WERI-Rb-1 (cell line): ENCODE data around the gene DCLRE1A.

Source experiments
- DNase-seq: peaks from one replicate; pipeline ENCODE4 v3.0.0-alpha.2; 2020
- H3K27ac ChIP-seq: fragments of 250-450 bp; sonication (Bioruptor Pico); 2 replicates; pipeline ENCODE4 v1.5.1; 2020; ENCODE audit warnings: mild to moderate bottlenecking, moderate library complexity
- H3K27me3 ChIP-seq: fragments of 250-450 bp; sonication (Bioruptor Pico); 2 replicates; pipeline ENCODE4 v1.5.1; 2021; ENCODE audit warnings: mild to moderate bottlenecking, low read depth, moderate library complexity; ENCODE audit not compliant: insufficient read depth, severe bottlenecking
- H3K36me3 ChIP-seq: fragments of 250-450 bp; sonication (Bioruptor Pico); 2 replicates; pipeline ENCODE4 v1.5.1; 2020; ENCODE audit warnings: mild to moderate bottlenecking, moderate library complexity
- H3K4me3 ChIP-seq: 2 replicates; pipeline ENCODE4 v1.5.1; 2011; ENCODE audit warnings: low read depth, mild to moderate bottlenecking, control low read depth, low read length
- H3K9me3 ChIP-seq: fragments of 250-450 bp; sonication (Bioruptor Pico); 2 replicates; pipeline ENCODE4 v1.5.1; 2021; ENCODE audit warnings: mild to moderate bottlenecking, moderate library complexity; ENCODE audit not compliant: severe bottlenecking
- TF ChIP-seq, protein P1 (sequence below): IDR thresholded peaks from 2 replicates; pipeline ENCODE4 v1.5.1; 2011; ENCODE audit warnings: low read depth, mild to moderate bottlenecking, control low read depth, inconsistent platforms, low read length

Gene DCLRE1A

DNA sequence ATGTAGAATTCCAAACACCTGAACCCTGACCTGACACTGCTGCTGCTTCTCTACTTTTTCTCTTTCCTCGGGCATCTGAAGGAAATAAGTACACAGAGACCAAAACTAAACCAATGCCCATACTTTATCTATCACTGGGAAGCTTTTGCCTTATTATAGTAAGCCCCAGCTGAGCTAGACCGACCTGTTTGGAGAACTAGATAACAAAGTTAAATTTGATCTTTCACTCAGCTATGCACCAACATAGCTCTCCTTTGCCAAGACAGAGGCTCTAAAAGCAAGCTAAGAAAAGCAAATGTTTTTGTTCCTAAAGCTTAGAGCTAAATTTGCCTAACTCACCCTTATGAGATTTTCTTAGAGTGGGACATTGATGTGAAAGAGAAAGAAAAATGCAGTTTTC lies 39.7 kb upstream of the DCLRE1A start:
- DNase-seq = no peak
- no peaks in the 10 kb centered on the region for H3K9me3 ChIP-seq
- no peak overlapping the region for H3K4me3 ChIP-seq
- peaks cover 27% of the 10 kb centered on the region for H3K36me3 ChIP-seq
- H3K27ac ChIP-seq = no peak overlapping the region
- TF ChIP-seq, protein P1, sequence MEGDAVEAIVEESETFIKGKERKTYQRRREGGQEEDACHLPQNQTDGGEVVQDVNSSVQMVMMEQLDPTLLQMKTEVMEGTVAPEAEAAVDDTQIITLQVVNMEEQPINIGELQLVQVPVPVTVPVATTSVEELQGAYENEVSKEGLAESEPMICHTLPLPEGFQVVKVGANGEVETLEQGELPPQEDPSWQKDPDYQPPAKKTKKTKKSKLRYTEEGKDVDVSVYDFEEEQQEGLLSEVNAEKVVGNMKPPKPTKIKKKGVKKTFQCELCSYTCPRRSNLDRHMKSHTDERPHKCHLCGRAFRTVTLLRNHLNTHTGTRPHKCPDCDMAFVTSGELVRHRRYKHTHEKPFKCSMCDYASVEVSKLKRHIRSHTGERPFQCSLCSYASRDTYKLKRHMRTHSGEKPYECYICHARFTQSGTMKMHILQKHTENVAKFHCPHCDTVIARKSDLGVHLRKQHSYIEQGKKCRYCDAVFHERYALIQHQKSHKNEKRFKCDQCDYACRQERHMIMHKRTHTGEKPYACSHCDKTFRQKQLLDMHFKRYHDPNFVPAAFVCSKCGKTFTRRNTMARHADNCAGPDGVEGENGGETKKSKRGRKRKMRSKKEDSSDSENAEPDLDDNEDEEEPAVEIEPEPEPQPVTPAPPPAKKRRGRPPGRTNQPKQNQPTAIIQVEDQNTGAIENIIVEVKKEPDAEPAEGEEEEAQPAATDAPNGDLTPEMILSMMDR = no peak
- H3K27me3 ChIP-seq = no peaks in the 10 kb centered on the region

DNA sequence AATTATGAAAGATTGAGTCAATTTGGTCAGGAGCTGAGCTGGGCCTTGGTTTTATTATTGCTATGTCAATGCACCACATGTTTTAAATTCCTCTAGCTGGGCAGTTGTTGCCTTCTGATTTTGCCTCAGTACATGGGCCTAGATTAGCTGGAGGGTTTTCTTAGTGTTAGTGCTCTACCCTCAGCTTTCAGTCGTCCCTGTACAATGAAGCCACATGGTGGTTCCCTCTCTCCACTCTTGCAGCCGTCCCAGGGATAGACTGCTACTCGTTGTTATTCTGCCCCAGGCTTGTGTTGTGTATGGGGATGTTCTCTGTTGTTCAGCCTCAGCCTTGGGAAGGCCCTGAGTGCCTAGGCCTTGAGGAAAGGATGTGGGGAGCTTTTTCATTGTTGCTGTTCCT lies 37.6 kb upstream of the DCLRE1A start:
- TF ChIP-seq, protein P1 = no peak
- H3K27me3 ChIP-seq = no peaks in the 10 kb centered on the region

DNA sequence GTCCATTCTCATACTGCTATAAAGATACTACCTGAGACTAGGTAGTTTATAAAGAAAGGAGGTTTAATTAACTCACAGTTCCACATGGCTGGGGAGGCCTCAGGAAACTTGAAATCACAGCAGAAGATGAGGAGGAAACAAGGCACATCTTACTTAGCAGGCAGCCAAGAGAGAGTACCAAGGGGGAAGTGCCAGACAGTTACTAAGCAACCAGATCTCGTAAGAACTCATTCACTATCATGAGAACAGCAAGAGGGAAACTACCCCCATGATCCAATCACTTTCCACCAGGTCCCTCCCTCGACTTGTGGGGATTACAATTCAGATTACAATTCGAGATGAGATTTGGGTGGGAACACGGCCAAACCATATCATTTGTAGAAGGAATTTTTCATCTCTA lies 36.9 kb upstream of the DCLRE1A start:
- no peak for DNase-seq
- Histone ChIP-seq H3K4me3 (no peak overlapping the region), H3K27me3 (no peaks in the 10 kb centered on the region), H3K36me3 (peaks cover 34% of the 10 kb centered on the region), H3K27ac (no peak overlapping the region), H3K9me3 (no peaks in the 10 kb centered on the region)
- TF ChIP-seq, protein P1 = no peak

More for the DNA sequence above, 37.6 kb upstream of the DCLRE1A start:
- Histone ChIP-seq H3K27ac (no peak overlapping the region), H3K36me3 (peaks cover 33% of the 10 kb centered on the region), H3K4me3 (no peak overlapping the region), H3K9me3 (no peaks in the 10 kb centered on the region)
- DNase-seq = no peak

DNA sequence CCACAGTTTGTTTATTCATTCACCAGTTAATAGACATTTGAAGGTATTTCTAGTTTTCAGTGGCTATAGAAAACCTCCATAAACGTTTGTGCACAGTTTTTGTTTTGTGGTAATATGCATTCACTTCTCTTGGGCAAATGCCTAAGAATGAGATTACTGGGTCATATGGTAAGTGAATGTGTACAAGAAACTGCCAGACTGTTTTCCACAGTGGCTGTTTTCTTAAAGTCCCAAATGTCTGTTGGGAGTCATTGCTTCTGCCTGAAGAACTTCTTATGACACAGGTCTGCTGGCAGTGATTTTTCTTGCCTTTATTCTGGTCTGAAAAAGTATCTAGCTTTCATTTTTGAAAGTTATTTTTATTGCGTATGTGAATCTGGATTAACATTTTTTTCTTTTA lies 36.0 kb upstream of the DCLRE1A start:
- H3K9me3 ChIP-seq = no peaks in the 10 kb centered on the region
- H3K27ac ChIP-seq = no peak overlapping the region
- no peak for DNase-seq
- peaks cover 39% of the 10 kb centered on the region for H3K36me3 ChIP-seq
- no peak overlapping the region for H3K4me3 ChIP-seq
- TF ChIP-seq, protein P1 = no peak
- no peaks in the 10 kb centered on the region for H3K27me3 ChIP-seq

DNA sequence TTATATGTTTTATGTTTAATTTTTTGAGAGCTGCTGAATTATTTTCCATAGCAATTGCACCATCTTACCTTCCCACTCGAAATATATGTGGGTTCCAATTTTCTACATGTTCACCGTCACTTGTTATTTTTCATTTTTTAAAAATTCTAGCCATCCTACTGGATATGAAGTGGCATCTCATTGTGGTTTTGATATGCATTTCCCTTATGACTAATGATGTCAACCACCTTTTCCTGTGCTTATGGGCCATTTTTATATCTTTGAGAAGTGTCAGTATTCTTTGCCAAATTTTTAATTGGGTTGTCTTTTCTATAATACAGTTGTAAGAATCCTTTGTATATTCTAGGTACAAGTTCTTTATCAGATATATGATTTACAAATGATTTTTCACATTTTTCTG lies 28.4 kb upstream of the DCLRE1A start:
- TF ChIP-seq, protein P1 = no peak
- H3K27ac ChIP-seq = no peak overlapping the region
- H3K27me3 ChIP-seq = no peaks in the 10 kb centered on the region
- H3K36me3 ChIP-seq = peaks cover 65% of the 10 kb centered on the region
- no peaks in the 10 kb centered on the region for H3K9me3 ChIP-seq
- H3K4me3 ChIP-seq = no peak overlapping the region
- no peak for DNase-seq

DNA sequence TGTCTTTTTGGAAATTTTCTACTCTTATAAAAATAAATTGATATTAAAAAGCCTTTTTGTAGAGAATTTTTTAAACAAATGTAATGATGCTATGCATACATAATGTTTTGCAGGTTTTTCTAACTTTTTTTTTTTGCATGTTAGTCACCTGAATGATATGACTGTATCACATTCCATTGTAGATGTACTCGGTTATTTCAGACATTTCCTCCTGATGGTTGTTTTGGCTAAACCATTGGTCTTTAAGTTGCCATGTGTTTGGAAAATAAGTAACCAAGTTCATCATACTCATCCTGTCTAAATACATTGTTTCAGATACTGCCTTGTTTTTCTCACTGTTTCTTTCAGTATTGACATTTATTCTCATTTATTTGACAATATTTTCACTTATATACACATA lies 26.4 kb upstream of the DCLRE1A start:
- Histone ChIP-seq H3K27me3 (no peaks in the 10 kb centered on the region), H3K27ac (no peak overlapping the region), H3K9me3 (no peaks in the 10 kb centered on the region), H3K36me3 (peaks cover 59% of the 10 kb centered on the region), H3K4me3 (no peak overlapping the region)
- TF ChIP-seq, protein P1 = no peak
- no peak for DNase-seq
